ENCODE results near the gene PDE10A.

The PDE10A gene

GRCh38 chr6:165632194-165632593 lies 30.8 kb downstream of the PDE10A start:
- Histone ChIP-seq H3K27me3 (ENCODE audit: insufficient read depth, poor library complexity, severe bottlenecking) (peaks cover 4% of the 10 kb centered on the region), H3K4me3 (replicated peaks; ENCODE audit: insufficient read depth, low read length) (no peak overlapping the region), H3K27ac (replicated peaks) (no peak overlapping the region)
- DNase-seq (ENCODE audit: low read depth in 1 of 2, low spot score in 1 of 2), result no peak
- TF ChIP-seq POLR2AphosphoS5 (IDR thresholded peaks at IDR 0.05; ENCODE audit: low read depth) (no peak), CTCF (IDR thresholded peaks at IDR 0.05; ENCODE audit: insufficient read depth, low read length) (no peak), GABPA (IDR thresholded peaks at IDR 0.05; ENCODE audit: low read depth) (no peak)

- H3K27ac ChIP-seq (replicated peaks), result no peak overlapping the region
- DNase-seq (ENCODE audit: low read depth in 1 of 2, low spot score in 1 of 2), result no peak
- TF ChIP-seq SPI1 (IDR thresholded peaks at IDR 0.05; ENCODE audit: borderline replicate concordance, low read depth), result no peak
- no peak for TF ChIP-seq REST (IDR thresholded peaks at IDR 0.05; ENCODE audit: insufficient replicate concordance, low read depth)
- no peak for TF ChIP-seq POLR2AphosphoS5 (IDR thresholded peaks at IDR 0.05; ENCODE audit: low read depth)
- no peak for TF ChIP-seq GABPA (IDR thresholded peaks at IDR 0.05; ENCODE audit: low read depth)
- TF ChIP-seq CTCF (IDR thresholded peaks at IDR 0.05; ENCODE audit: insufficient read depth, low read length), result no peak
- peaks cover 4% of the 10 kb centered on the region for H3K27me3 ChIP-seq (ENCODE audit: insufficient read depth, poor library complexity, severe bottlenecking)
- H3K4me3 ChIP-seq (replicated peaks; ENCODE audit: insufficient read depth, low read length), result no peak overlapping the region
These were observed 32.5 kb downstream of the PDE10A start for GRCh38 chr6:165630544-165630953.

GRCh38 chr6:165628955-165629354 lies 34.1 kb downstream of the PDE10A start:
- Histone ChIP-seq H3K27ac (replicated peaks) (no peak overlapping the region), H3K4me3 (replicated peaks; ENCODE audit: insufficient read depth, low read length) (no peak overlapping the region), H3K27me3 (ENCODE audit: insufficient read depth, poor library complexity, severe bottlenecking) (peaks cover 3% of the 10 kb centered on the region)
- TF ChIP-seq POLR2AphosphoS5 (IDR thresholded peaks at IDR 0.05; ENCODE audit: low read depth) (no peak), GABPA (IDR thresholded peaks at IDR 0.05; ENCODE audit: low read depth) (no peak), REST (IDR thresholded peaks at IDR 0.05; ENCODE audit: insufficient replicate concordance, low read depth) (no peak), CTCF (IDR thresholded peaks at IDR 0.05; ENCODE audit: insufficient read depth, low read length) (no peak), SPI1 (IDR thresholded peaks at IDR 0.05; ENCODE audit: borderline replicate concordance, low read depth) (no peak)
- DNase-seq (ENCODE audit: low read depth in 1 of 2, low spot score in 1 of 2), result no peak

- Histone ChIP-seq H3K27me3 (ENCODE audit: insufficient read depth, poor library complexity, severe bottlenecking) (peaks cover 3% of the 10 kb centered on the region), H3K4me3 (replicated peaks; ENCODE audit: insufficient read depth, low read length) (no peak overlapping the region), H3K27ac (replicated peaks) (no peak overlapping the region)
- no peak for DNase-seq (ENCODE audit: low read depth in 1 of 2, low spot score in 1 of 2)
- TF ChIP-seq REST (IDR thresholded peaks at IDR 0.05; ENCODE audit: insufficient replicate concordance, low read depth) (no peak), POLR2AphosphoS5 (IDR thresholded peaks at IDR 0.05; ENCODE audit: low read depth) (no peak), CTCF (IDR thresholded peaks at IDR 0.05; ENCODE audit: insufficient read depth, low read length) (no peak), GABPA (IDR thresholded peaks at IDR 0.05; ENCODE audit: low read depth) (no peak), SPI1 (IDR thresholded peaks at IDR 0.05; ENCODE audit: borderline replicate concordance, low read depth) (no peak)
These were observed 35.7 kb downstream of the PDE10A start for GRCh38 chr6:165627366-165627765.

Data from HL-60 (cell line).